Stomach (tissue), 4 donors: ENCODE data around the gene TECR.

Source experiments
- POLR2A ChIP-seq, 4 donors: fragments of 450-650 bp; IDR thresholded peaks; one replicate each; pipeline ENCODE4 v1.6.1; 2016; ENCODE audit warnings: antibody characterized with exemption in 4 of 4, control low read depth in 2 of 4, mild to moderate bottlenecking in 1 of 4, moderate library complexity in 1 of 4
- TF ChIP-seq, protein P1 (sequence below), 7 experiments: fragments of 450-650 bp in 4 of 7; fragments of 200-600 bp in 3 of 7; sonication (generic) in 3 of 7; IDR thresholded peaks; one replicate each; pipeline ENCODE4 v1.5.1; 2016 to 2019; ENCODE audit warnings: antibody characterized with exemption in 7 of 7, control low read depth in 2 of 7, mild to moderate bottlenecking in 1 of 7

DNA sequence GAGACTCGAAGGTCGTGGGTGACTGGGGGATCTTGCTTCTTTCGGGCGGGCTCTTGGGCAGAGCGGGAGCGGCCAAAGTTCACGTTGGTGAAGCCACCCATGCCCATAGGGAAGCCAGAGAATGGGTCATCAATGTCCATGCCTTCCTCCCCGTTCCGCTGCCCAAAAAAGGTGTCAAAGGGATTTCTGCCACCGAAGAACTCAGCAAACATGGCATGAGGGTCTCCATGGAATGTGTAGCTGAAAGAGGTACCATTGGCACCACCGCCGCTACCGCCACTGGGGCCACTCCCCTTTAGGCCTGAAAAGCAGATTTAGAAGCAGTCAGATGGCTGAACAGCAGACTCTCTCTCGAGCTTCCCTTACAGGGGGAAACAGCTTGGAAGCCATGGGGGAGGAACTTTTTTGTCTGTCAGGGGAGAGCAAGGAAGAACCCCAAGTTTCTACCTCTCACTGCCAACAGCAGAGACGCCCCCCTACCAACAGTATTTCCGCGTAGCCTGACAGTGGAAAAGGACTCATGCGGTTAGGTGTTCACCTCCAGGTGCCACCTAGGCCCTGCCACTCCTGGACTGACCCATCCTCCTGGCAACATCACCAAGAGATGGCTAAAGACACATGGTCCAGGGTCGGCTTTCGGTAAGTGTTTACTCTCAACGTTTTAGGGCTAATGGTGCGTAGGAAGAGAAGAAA lies 12.5 kb upstream of the TECR start:
- TF ChIP-seq, protein P1, sequence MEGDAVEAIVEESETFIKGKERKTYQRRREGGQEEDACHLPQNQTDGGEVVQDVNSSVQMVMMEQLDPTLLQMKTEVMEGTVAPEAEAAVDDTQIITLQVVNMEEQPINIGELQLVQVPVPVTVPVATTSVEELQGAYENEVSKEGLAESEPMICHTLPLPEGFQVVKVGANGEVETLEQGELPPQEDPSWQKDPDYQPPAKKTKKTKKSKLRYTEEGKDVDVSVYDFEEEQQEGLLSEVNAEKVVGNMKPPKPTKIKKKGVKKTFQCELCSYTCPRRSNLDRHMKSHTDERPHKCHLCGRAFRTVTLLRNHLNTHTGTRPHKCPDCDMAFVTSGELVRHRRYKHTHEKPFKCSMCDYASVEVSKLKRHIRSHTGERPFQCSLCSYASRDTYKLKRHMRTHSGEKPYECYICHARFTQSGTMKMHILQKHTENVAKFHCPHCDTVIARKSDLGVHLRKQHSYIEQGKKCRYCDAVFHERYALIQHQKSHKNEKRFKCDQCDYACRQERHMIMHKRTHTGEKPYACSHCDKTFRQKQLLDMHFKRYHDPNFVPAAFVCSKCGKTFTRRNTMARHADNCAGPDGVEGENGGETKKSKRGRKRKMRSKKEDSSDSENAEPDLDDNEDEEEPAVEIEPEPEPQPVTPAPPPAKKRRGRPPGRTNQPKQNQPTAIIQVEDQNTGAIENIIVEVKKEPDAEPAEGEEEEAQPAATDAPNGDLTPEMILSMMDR (IDR thresholded peaks at IDR 0.05) = no peak
- no peak for TF ChIP-seq POLR2A (IDR thresholded peaks at IDR 0.05)
